Mesenteric fat pad (tissue), 1 donor: ENCODE data around the gene KRTAP10-10. TPM values are rescaled to one million over a fixed set of nuclear protein-coding genes. Genes with fewer than 3 reads are reported as not detected.
"Not testable (repeated sequence)": the region's sequence is repeated elsewhere in the genome, so short reads cannot be mapped to it uniquely, and the experiment has no call there.

ENCODE experiments used
- DNase-seq: peaks from one replicate; pipeline ENCODE4 v3.0.0-alpha.2; 2020; ENCODE audit warnings: low spot score
- total RNA-seq: library from RNA; stranded (reverse); fragmentation: NEBNext Ultra II Directional; extraction: Animal tissue kit (Norgen Biotek cat#: 25700); gene quantifications from one replicate; pipeline ENCODE4 v1.2.1, GENCODE V29; 2021
- donor health status: DM: yes; HTN: yes; CAD: no.

Gene KRTAP10-10
- total RNA-seq, 1 donor from 2014 or later: not detected

- no peak for DNase-seq
Observed at GRCh38 chr21:44681861-44682579, 44.9 kb downstream of the KRTAP10-10 start, which contains the start of gene KRTAP12-1. KRTAP12-1 (minus strand) TSS chr21:44682163; CDS start chr21:44682123, 40 bp downstream.

- DNase-seq: no peak
Observed at GRCh38 chr21:44682580-44683151, 45.5 kb downstream of the KRTAP10-10 start.

- no peak for DNase-seq
Observed at GRCh38 chr21:44684077-44684476, 46.9 kb downstream of the KRTAP10-10 start.

DNA sequence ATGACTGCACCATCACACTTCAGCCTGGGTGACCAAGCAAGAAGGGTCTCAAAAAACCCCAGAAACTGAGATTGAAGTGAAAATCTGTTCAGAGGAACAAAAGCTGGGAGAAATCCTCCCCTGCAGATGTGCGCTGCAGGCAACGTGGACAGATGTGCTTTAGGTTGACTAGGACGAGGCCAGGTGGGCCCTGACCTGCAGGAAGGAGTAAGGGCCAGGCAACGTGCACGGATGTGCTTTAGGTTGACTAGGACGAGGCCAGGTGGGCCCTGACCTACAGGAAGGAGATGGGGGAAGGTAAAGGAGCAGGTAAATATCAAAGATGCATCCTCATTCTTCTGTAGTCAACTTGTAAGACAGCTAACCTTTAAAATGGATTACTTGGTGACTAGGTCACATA is 47.3 kb downstream of the KRTAP10-10 start:
- DNase-seq: no peak

- DNase-seq: not testable (repeated sequence)
Observed at GRCh38 chr21:44685050-44685449, 47.9 kb downstream of the KRTAP10-10 start.

DNA sequence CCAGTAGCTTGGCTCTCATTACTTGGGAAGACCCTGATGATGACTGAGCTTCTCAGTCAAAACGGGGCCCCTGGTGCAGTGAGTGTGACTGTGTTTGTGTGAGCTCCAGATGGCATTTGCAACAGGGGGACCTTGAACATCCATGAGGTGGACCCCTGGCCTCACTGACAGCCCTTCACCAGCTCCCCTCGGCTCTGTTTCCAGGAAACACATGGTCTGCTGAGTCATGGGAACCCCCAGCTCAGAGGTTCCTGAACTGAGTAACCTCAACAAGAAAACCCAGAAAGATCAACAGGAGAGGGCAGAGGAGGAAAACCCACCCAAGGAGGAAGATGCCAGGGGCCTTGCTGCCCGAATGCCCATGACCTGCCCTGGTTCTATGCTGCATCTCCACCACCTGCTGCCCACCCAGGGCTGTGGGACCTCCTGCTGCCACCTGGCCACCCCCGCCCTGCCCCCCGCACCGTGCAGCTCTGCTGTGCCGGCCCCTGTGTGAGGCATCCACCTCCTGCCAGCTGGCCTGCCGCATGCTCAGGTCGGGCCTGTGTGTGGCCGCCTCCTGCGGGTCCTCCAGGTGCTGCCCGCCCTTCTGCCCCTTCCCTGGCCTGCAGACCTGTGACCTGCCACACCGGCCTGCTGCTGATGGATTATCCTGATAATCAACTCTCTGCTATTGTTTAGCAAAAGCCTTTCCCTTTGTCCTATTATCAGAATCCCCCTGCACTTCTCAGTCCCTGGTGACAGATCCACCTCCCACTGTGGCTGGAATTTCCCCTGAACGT is 49.0 kb downstream of the KRTAP10-10 start:
- peak; percentile 77 for DNase-seq

GRCh38 chr21:44686843-44687561 is 49.8 kb downstream of the KRTAP10-10 start:
- DNase-seq: peak; percentile 81

DNA sequence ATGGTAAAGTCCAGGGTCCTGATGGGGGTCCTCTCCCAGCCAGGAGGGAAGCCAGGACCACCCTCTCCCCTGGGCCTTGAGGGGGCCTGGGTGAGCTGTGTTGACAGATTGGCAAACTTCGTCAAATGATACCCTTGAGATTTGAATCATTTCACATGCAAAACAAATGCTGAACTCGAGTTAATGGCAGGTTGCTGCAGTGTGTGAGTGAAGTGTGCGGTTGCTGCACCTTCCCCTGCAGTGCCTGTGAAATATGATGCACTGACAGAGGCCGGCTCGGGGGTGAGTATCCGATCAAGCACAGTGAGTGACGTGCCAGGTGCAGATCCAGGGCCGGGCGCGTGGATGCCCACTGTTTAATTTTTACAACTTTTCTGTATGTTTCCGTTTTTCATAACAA is 50.5 kb downstream of the KRTAP10-10 start:
- no peak for DNase-seq

Other genes with a start within 250 kb of the KRTAP10-10 start
- 3.8 TPM for gene LRRC3, start 181.8 kb upstream of the KRTAP10-10 start, total RNA-seq
- not detected for gene KRTAP10-1, start 97.2 kb upstream of the KRTAP10-10 start, total RNA-seq
- gene KRTAP10-2, start 85.9 kb upstream of the KRTAP10-10 start, total RNA-seq: not detected
- not detected for gene KRTAP10-3, start 78.6 kb upstream of the KRTAP10-10 start, total RNA-seq
- not detected for gene KRTAP10-4, start 63.6 kb upstream of the KRTAP10-10 start, total RNA-seq
- gene KRTAP10-5, start 56.8 kb upstream of the KRTAP10-10 start, total RNA-seq: not detected
- not detected for gene KRTAP10-6, start 44.9 kb upstream of the KRTAP10-10 start, total RNA-seq
- not detected for gene KRTAP10-7, start 36.8 kb upstream of the KRTAP10-10 start, total RNA-seq
- gene KRTAP10-8, start 25.3 kb upstream of the KRTAP10-10 start, total RNA-seq: not detected
- not detected for gene KRTAP10-9, start 10.3 kb upstream of the KRTAP10-10 start, total RNA-seq
- not detected for gene KRTAP10-11, start 9.1 kb downstream of the KRTAP10-10 start, total RNA-seq
- gene KRTAP12-4, start 17.3 kb downstream of the KRTAP10-10 start, total RNA-seq: not detected
- gene KRTAP12-3, start 20.6 kb downstream of the KRTAP10-10 start, total RNA-seq: not detected
- not detected for gene KRTAP12-2, start 29.6 kb downstream of the KRTAP10-10 start, total RNA-seq
- gene KRTAP12-1, start 44.8 kb downstream of the KRTAP10-10 start, total RNA-seq: not detected
- gene KRTAP10-12, start 59.8 kb downstream of the KRTAP10-10 start, total RNA-seq: not detected
- not detected for gene TSPEAR, start 74.2 kb downstream of the KRTAP10-10 start, total RNA-seq
- gene UBE2G2, start 164.5 kb downstream of the KRTAP10-10 start, total RNA-seq: 123 TPM
- gene SUMO3, start 180.7 kb downstream of the KRTAP10-10 start, total RNA-seq: 82.2 TPM
- 161 TPM for gene PTTG1IP, start 236.3 kb downstream of the KRTAP10-10 start, total RNA-seq